GM12874 (cell line): ENCODE results near the gene AMH.

Experiments
- CTCF ChIP-seq: IDR thresholded peaks from 2 replicates; pipeline ENCODE4 v1.5.1; 2011; ENCODE audit warnings: low read depth, mild to moderate bottlenecking, control low read depth, low read length, moderate library complexity; ENCODE audit not compliant: insufficient read depth

Gene AMH

GRCh38 chr19:2266183-2266993, 17.3 kb downstream of the AMH start:
- TF ChIP-seq CTCF = no peak

- no peak for TF ChIP-seq CTCF
Observed at GRCh38 chr19:2268480-2268830, 19.3 kb downstream of the AMH start.

GRCh38 chr19:2268861-2269243, 19.7 kb downstream of the AMH start:
- no peak for TF ChIP-seq CTCF

- TF ChIP-seq CTCF = 0 out of 2 replicates have a peak, but pooled peaks have one; percentile 9
Observed at GRCh38 chr19:2269244-2270156, 20.4 kb downstream of the AMH start.

- no peak for TF ChIP-seq CTCF
Observed at GRCh38 chr19:2270157-2270422, 21.0 kb downstream of the AMH start.

GRCh38 chr19:2270423-2271233, 21.5 kb downstream of the AMH start:
- no peak for TF ChIP-seq CTCF

- no peak for TF ChIP-seq CTCF
Observed at GRCh38 chr19:2271234-2272103, 22.3 kb downstream of the AMH start.
